Right cardiac atrium (tissue), 5 donors: ENCODE measurements around the gene CDC14A. TPM values are rescaled to one million over a fixed set of nuclear protein-coding genes. Genes with fewer than 3 reads are reported as not detected.

Source experiments
- ATAC-seq, 2 donors: fragments of 200-7000 bp; cut with Tn5 transposase; one replicate each; pipeline versions ENCODE4 v1.8.0 to v1.9.1; 2020; ENCODE audit warnings: moderate library complexity in 2 of 2, mild to moderate bottlenecking in 1 of 2
- DNase-seq, 3 donors: peaks; one replicate each; pipeline ENCODE4 v3.0.0-alpha.2; 2020
- H3K27ac ChIP-seq: one replicate; pipeline ENCODE4 v1.5.1; 2013; ENCODE audit warnings: mild to moderate bottlenecking, low read length, control low read depth, moderate library complexity
- H3K27me3 ChIP-seq: one replicate; pipeline ENCODE4 v1.6.1; 2013; ENCODE audit not compliant: control insufficient read depth, insufficient read depth
- H3K4me1 ChIP-seq: one replicate; pipeline ENCODE4 v1.6.1; 2013; ENCODE audit warnings: low read length; ENCODE audit not compliant: control insufficient read depth, insufficient read depth
- H3K4me3 ChIP-seq: one replicate; pipeline ENCODE4 v1.5.1; 2013; ENCODE audit warnings: low read length, control low read depth
- H3K9me3 ChIP-seq: one replicate; pipeline ENCODE4 v1.6.1; 2013; ENCODE audit warnings: low read length; ENCODE audit not compliant: control insufficient read depth
- WGBS: extraction: QIAGEN DNeasy Blood & Tissue Kit; methylation state at CpG from one replicate; pipeline ENCODE4 v1.1.7; 2013; 5-methylcytosine and 5-hydroxymethylcytosine counted together
- intact Hi-C, 4 donors: fragments of 100-400 bp; cut with DNase I; formaldehyde crosslinking; loops; one replicate each; pipeline versions ENCODE4 v1.11.0 to v1.14.0; 2022 to 2023
- polyA plus RNA-seq: library from polyadenylated mRNA; stranded (reverse); fragments of 200-250 nt; gene quantifications from one replicate; pipeline ENCODE4 v1.2.3, GENCODE V29; 2013
- total RNA-seq, 4 donors: library from RNA; stranded (reverse); fragmentation: NEBNext Ultra II Directional; extraction: Animal tissue kit (Norgen Biotek cat#: 25700); gene quantifications; one replicate each; pipeline ENCODE4 v1.2.1, GENCODE V29; 2021
- donor health status: healthy with polysubstance abuse.
- donor health status: DM: no; HTN: yes; CAD: no.
- donor health status: DM: no; HTN: no; CAD: no.
- donor health status: DM: no; HTN: yes; CAD: no; lungs with severe emphysema.
- donor health status: DM: yes; HTN: yes; CAD: no.

CDC14A gene
- total and polyA plus RNA-seq, 5 donors = 1.9 to 5.2 (median 4.8) TPM

- Histone ChIP-seq H3K27ac (no peak overlapping the region), H3K4me3 (no peak overlapping the region), H3K27me3 (no peaks in the 10 kb centered on the region), H3K9me3 (no peaks in the 10 kb centered on the region), H3K4me1 (no peaks in the 10 kb centered on the region)
- intact Hi-C loops = loop anchor here (5.0 to 10.0 kb wide), 2 partner anchors 405 to 658 kb away; no protein-coding TSS in a partner anchor
- no peak for ATAC-seq
- 87% methylated on average over 13 of the region's 13 CpGs for WGBS
- DNase-seq = peak in 1 of 3 donors; percentile 39
Measured at GRCh38 chr1:100462326-100463025, 110.2 kb downstream of the CDC14A start.

- intact Hi-C loops = loop anchor here (5.0 to 10.0 kb wide), 2 partner anchors 403 to 659 kb away; no protein-coding TSS in a partner anchor
- Histone ChIP-seq H3K4me3 (no peak overlapping the region), H3K27ac (no peak overlapping the region), H3K9me3 (no peaks in the 10 kb centered on the region), H3K4me1 (no peaks in the 10 kb centered on the region), H3K27me3 (no peaks in the 10 kb centered on the region)
- peak; percentile 76 to 82 for ATAC-seq
- 29% methylated on average over 10 of the region's 10 CpGs for WGBS
- peak; percentile 35 to 78 (median 78) for DNase-seq
Measured at GRCh38 chr1:100463791-100464424, 111.6 kb downstream of the CDC14A start.

- peak in 1 of 2 donors; percentile 59 for ATAC-seq
- 80% methylated on average over 1 of the region's 1 CpG for WGBS
Measured at GRCh38 chr1:100469578-100469977, 117.3 kb downstream of the CDC14A start.

GRCh38 chr1:100474834-100475233, 122.5 kb downstream of the CDC14A start:
- Histone ChIP-seq H3K9me3 (no peaks in the 10 kb centered on the region), H3K27me3 (no peaks in the 10 kb centered on the region), H3K4me3 (no peak overlapping the region), H3K27ac (no peak overlapping the region), H3K4me1 (no peaks in the 10 kb centered on the region)
- no peak for ATAC-seq
- intact Hi-C loops = loop anchor here in 1 of 4 donors (10.0 kb wide), 1 partner anchor 140 kb away; no protein-coding TSS in a partner anchor
- DNase-seq = no peak

More at GRCh38 chr1:100469578-100469977, 117.3 kb downstream of the CDC14A start:
- no peaks in the 10 kb centered on the region for H3K27me3 ChIP-seq
- H3K9me3 ChIP-seq = no peaks in the 10 kb centered on the region
- no peak overlapping the region for H3K4me3 ChIP-seq
- H3K27ac ChIP-seq = no peak overlapping the region
- no peak for DNase-seq
- H3K4me1 ChIP-seq = no peaks in the 10 kb centered on the region
- intact Hi-C loops = loop anchor here in 1 of 4 donors (10.0 kb wide), 1 partner anchor 665 kb away; no protein-coding TSS in a partner anchor

GRCh38 chr1:100476735-100477290, 124.5 kb downstream of the CDC14A start:
- no peak for ATAC-seq
- 88% methylated on average over 4 of the region's 4 CpGs for WGBS
- Histone ChIP-seq H3K27me3 (no peaks in the 10 kb centered on the region), H3K9me3 (no peaks in the 10 kb centered on the region), H3K4me3 (no peak overlapping the region), H3K27ac (no peak overlapping the region), H3K4me1 (no peaks in the 10 kb centered on the region)
- intact Hi-C loops = loop anchor here in 1 of 4 donors (10.0 kb wide), 1 partner anchor 138 kb away; no protein-coding TSS in a partner anchor
- no peak for DNase-seq

GRCh38 chr1:100478816-100479215, 126.5 kb downstream of the CDC14A start:
- no peak for ATAC-seq
- no peak for DNase-seq
- no peaks in the 10 kb centered on the region for H3K9me3 ChIP-seq
- H3K27me3 ChIP-seq = no peaks in the 10 kb centered on the region
- no peak overlapping the region for H3K27ac ChIP-seq
- intact Hi-C loops = loop anchor here in 1 of 4 donors (10.0 kb wide), 1 partner anchor 136 kb away; no protein-coding TSS in a partner anchor
- WGBS = 86% methylated on average over 1 of the region's 1 CpG
- H3K4me3 ChIP-seq = no peak overlapping the region
- H3K4me1 ChIP-seq = no peaks in the 10 kb centered on the region

GRCh38 chr1:100479620-100480338, 127.5 kb downstream of the CDC14A start:
- WGBS = 98% methylated on average over 1 of the region's 1 CpG

GRCh38 chr1:100481303-100481702, 129.0 kb downstream of the CDC14A start:
- Histone ChIP-seq H3K4me3 (no peak overlapping the region), H3K27ac (no peak overlapping the region), H3K9me3 (no peaks in the 10 kb centered on the region), H3K4me1 (no peaks in the 10 kb centered on the region), H3K27me3 (no peaks in the 10 kb centered on the region)
- ATAC-seq (no peak), DNase-seq (no peak)
- intact Hi-C loops = no loop called here
- WGBS = 86% methylated on average over 2 of the region's 2 CpGs

More at GRCh38 chr1:100479620-100480338, 127.5 kb downstream of the CDC14A start:
- Histone ChIP-seq H3K27ac (no peak overlapping the region), H3K9me3 (no peaks in the 10 kb centered on the region), H3K4me1 (no peaks in the 10 kb centered on the region), H3K4me3 (no peak overlapping the region), H3K27me3 (no peaks in the 10 kb centered on the region)
- intact Hi-C loops = loop anchor here in 1 of 4 donors (10.0 kb wide), 1 partner anchor 135 kb away; no protein-coding TSS in a partner anchor
- ATAC-seq = no peak
- DNase-seq = no peak

- no peak overlapping the region for H3K27ac ChIP-seq
- intact Hi-C loops = no loop called here
- no peak for DNase-seq
- ATAC-seq = no peak
- H3K4me1 ChIP-seq = no peaks in the 10 kb centered on the region
- H3K4me3 ChIP-seq = no peak overlapping the region
- no peaks in the 10 kb centered on the region for H3K27me3 ChIP-seq
- no peaks in the 10 kb centered on the region for H3K9me3 ChIP-seq
Measured at GRCh38 chr1:100482167-100482566, 129.9 kb downstream of the CDC14A start.

GRCh38 chr1:100482748-100483147, 130.4 kb downstream of the CDC14A start:
- DNase-seq = no peak
- Histone ChIP-seq H3K4me3 (no peak overlapping the region), H3K27ac (no peak overlapping the region), H3K27me3 (no peaks in the 10 kb centered on the region), H3K9me3 (no peaks in the 10 kb centered on the region), H3K4me1 (no peaks in the 10 kb centered on the region)
- intact Hi-C loops = no loop called here
- over 99% methylated on average over 5 of the region's 5 CpGs for whole genome bisulfite sequencing
- no peak for ATAC-seq
